ENCODE results near the gene TICRR.

Gene TICRR

GRCh38 chr15:89613031-89613430 is 37.8 kb downstream of the TICRR start:
- TF ChIP-seq CTCF (IDR thresholded peaks at IDR 0.05; ENCODE audit: low read depth, low read length), result no peak
- peaks cover 81% of the 10 kb centered on the region for H3K36me3 ChIP-seq
- no peak overlapping the region for H3K27ac ChIP-seq

GRCh38 chr15:89614164-89614563 is 38.9 kb downstream of the TICRR start:
- no peaks in the 10 kb centered on the region for H3K27me3 ChIP-seq (ENCODE audit: insufficient read depth, low read depth, severe bottlenecking)
- H3K36me3 ChIP-seq, result peaks cover 88% of the 10 kb centered on the region
- peaks cover 3% of the 10 kb centered on the region for H3K9me3 ChIP-seq (ENCODE audit: severe bottlenecking)
- no peak overlapping the region for H3K4me3 ChIP-seq (ENCODE audit: low read depth, low read length)
- no peak for TF ChIP-seq CTCF (IDR thresholded peaks at IDR 0.05; ENCODE audit: low read depth, low read length)
- no peak for DNase-seq
- H3K27ac ChIP-seq, result no peak overlapping the region

More at GRCh38 chr15:89613031-89613430, 37.8 kb downstream of the TICRR start:
- Histone ChIP-seq H3K4me3 (ENCODE audit: low read depth, low read length) (no peak overlapping the region), H3K27me3 (ENCODE audit: insufficient read depth, low read depth, severe bottlenecking) (no peaks in the 10 kb centered on the region), H3K9me3 (ENCODE audit: severe bottlenecking) (peaks cover 3% of the 10 kb centered on the region)
- DNase-seq, result no peak

GRCh38 chr15:89615135-89615534 is 39.9 kb downstream of the TICRR start:
- H3K9me3 ChIP-seq (ENCODE audit: severe bottlenecking), result peaks cover 3% of the 10 kb centered on the region
- H3K36me3 ChIP-seq, result peaks cover 88% of the 10 kb centered on the region
- H3K4me3 ChIP-seq (ENCODE audit: low read depth, low read length), result no peak overlapping the region
- H3K27me3 ChIP-seq (ENCODE audit: insufficient read depth, low read depth, severe bottlenecking), result no peaks in the 10 kb centered on the region
- TF ChIP-seq CTCF (IDR thresholded peaks at IDR 0.05; ENCODE audit: low read depth, low read length), result no peak
- no peak overlapping the region for H3K27ac ChIP-seq
- DNase-seq, result no peak

- Histone ChIP-seq H3K27me3 (ENCODE audit: insufficient read depth, low read depth, severe bottlenecking) (no peaks in the 10 kb centered on the region), H3K36me3 (peaks cover 89% of the 10 kb centered on the region), H3K9me3 (ENCODE audit: severe bottlenecking) (peaks cover 3% of the 10 kb centered on the region), H3K4me3 (ENCODE audit: low read depth, low read length) (no peak overlapping the region), H3K27ac (no peak overlapping the region)
- TF ChIP-seq CTCF (IDR thresholded peaks at IDR 0.05; ENCODE audit: low read depth, low read length), result no peak
- DNase-seq, result no peak
These were observed 41.0 kb downstream of the TICRR start for GRCh38 chr15:89616228-89616627.

GRCh38 chr15:89621547-89621946 is 46.3 kb downstream of the TICRR start:
- Histone ChIP-seq H3K36me3 (peaks cover 93% of the 10 kb centered on the region), H3K4me3 (ENCODE audit: low read depth, low read length) (no peak overlapping the region), H3K27me3 (ENCODE audit: insufficient read depth, low read depth, severe bottlenecking) (no peaks in the 10 kb centered on the region), H3K27ac (no peak overlapping the region), H3K9me3 (ENCODE audit: severe bottlenecking) (no peaks in the 10 kb centered on the region)
- DNase-seq, result no peak
- no peak for TF ChIP-seq CTCF (IDR thresholded peaks at IDR 0.05; ENCODE audit: low read depth, low read length)

- no peaks in the 10 kb centered on the region for H3K27me3 ChIP-seq (ENCODE audit: insufficient read depth, low read depth, severe bottlenecking)
- H3K36me3 ChIP-seq, result peaks cover 94% of the 10 kb centered on the region
- no peak overlapping the region for H3K27ac ChIP-seq
- DNase-seq, result no peak
- no peaks in the 10 kb centered on the region for H3K9me3 ChIP-seq (ENCODE audit: severe bottlenecking)
- H3K4me3 ChIP-seq (ENCODE audit: low read depth, low read length), result no peak overlapping the region
- TF ChIP-seq CTCF (IDR thresholded peaks at IDR 0.05; ENCODE audit: low read depth, low read length), result no peak
These were observed 47.9 kb downstream of the TICRR start for GRCh38 chr15:89623165-89623564.
